ENCODE data around the gene SUMO2. TPM values are rescaled to one million over a fixed set of nuclear protein-coding genes. Genes with fewer than 3 reads are reported as not detected.
"Not testable (repeated sequence)": the region's sequence is repeated elsewhere in the genome, so short reads cannot be mapped to it uniquely, and the experiment has no call there.

Gene SUMO2
- total RNA-seq, 1 donor from 2014 or later: 657 TPM

DNA sequence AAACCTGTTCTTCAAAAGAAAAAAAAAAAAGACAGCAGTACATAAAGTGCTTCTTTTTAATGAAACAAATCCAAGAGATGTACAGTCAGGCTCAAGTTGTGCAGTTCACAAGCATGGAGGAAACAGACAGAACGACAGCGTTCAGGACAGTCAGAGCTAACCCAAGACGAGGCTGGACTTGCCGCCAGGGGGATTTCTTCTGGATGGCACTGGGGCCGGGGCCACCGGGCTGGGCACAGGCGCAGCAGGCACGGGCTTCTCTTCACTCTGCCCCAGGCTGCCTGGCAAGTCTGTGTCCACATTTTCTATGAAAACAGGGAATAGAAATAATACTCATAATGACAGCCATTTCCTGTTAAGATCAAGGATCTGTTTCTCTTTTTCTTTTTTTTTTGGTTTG lies 46.8 kb downstream of the SUMO2 start:
- H3K27ac Mint-ChIP-seq (ENCODE audit: unreplicated experiment): no peak overlapping the region
- H3K36me3 Mint-ChIP-seq (ENCODE audit: low read depth, unreplicated experiment): peaks cover 18% of the 10 kb centered on the region
- no peaks in the 10 kb centered on the region for H3K4me1 Mint-ChIP-seq (ENCODE audit: unreplicated experiment)
- H3K4me3 Mint-ChIP-seq (ENCODE audit: unreplicated experiment): peak overlapping the region; percentile 57
- peaks cover 6% of the 10 kb centered on the region for H3K27me3 Mint-ChIP-seq (ENCODE audit: unreplicated experiment)
- H3K9me3 Mint-ChIP-seq (ENCODE audit: unreplicated experiment): no peaks in the 10 kb centered on the region
- TF ChIP-seq, protein P1, sequence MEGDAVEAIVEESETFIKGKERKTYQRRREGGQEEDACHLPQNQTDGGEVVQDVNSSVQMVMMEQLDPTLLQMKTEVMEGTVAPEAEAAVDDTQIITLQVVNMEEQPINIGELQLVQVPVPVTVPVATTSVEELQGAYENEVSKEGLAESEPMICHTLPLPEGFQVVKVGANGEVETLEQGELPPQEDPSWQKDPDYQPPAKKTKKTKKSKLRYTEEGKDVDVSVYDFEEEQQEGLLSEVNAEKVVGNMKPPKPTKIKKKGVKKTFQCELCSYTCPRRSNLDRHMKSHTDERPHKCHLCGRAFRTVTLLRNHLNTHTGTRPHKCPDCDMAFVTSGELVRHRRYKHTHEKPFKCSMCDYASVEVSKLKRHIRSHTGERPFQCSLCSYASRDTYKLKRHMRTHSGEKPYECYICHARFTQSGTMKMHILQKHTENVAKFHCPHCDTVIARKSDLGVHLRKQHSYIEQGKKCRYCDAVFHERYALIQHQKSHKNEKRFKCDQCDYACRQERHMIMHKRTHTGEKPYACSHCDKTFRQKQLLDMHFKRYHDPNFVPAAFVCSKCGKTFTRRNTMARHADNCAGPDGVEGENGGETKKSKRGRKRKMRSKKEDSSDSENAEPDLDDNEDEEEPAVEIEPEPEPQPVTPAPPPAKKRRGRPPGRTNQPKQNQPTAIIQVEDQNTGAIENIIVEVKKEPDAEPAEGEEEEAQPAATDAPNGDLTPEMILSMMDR (IDR thresholded peaks at IDR 0.05; ENCODE audit: unreplicated experiment): no peak
- DNase-seq (ENCODE audit: low spot score): no peak

GRCh38 chr17:75135452-75135851 lies 47.3 kb downstream of the SUMO2 start:
- H3K36me3 Mint-ChIP-seq (ENCODE audit: low read depth, unreplicated experiment): peaks cover 19% of the 10 kb centered on the region
- H3K27ac Mint-ChIP-seq (ENCODE audit: unreplicated experiment): no peak overlapping the region
- H3K4me3 Mint-ChIP-seq (ENCODE audit: unreplicated experiment): peak overlapping the region; percentile 57
- H3K4me1 Mint-ChIP-seq (ENCODE audit: unreplicated experiment): peaks cover 4% of the 10 kb centered on the region
- peaks cover 6% of the 10 kb centered on the region for H3K27me3 Mint-ChIP-seq (ENCODE audit: unreplicated experiment)
- DNase-seq (ENCODE audit: low spot score): no peak
- no peaks in the 10 kb centered on the region for H3K9me3 Mint-ChIP-seq (ENCODE audit: unreplicated experiment)
- TF ChIP-seq, protein P1 (IDR thresholded peaks at IDR 0.05; ENCODE audit: unreplicated experiment): no peak

- not testable (repeated sequence) for H3K9me3 Mint-ChIP-seq (ENCODE audit: unreplicated experiment); H3K27ac Mint-ChIP-seq (ENCODE audit: unreplicated experiment); H3K4me3 Mint-ChIP-seq (ENCODE audit: unreplicated experiment); DNase-seq (ENCODE audit: low spot score); H3K4me1 Mint-ChIP-seq (ENCODE audit: unreplicated experiment); H3K27me3 Mint-ChIP-seq (ENCODE audit: unreplicated experiment)
- H3K36me3 Mint-ChIP-seq (ENCODE audit: low read depth, unreplicated experiment): peaks cover 16% of the 10 kb centered on the region
Measured at GRCh38 chr17:75133607-75134347, 49.0 kb downstream of the SUMO2 start.

GRCh38 chr17:75133001-75133400 lies 49.8 kb downstream of the SUMO2 start:
- Mint-ChIP-seq H3K27me3 (ENCODE audit: unreplicated experiment) (peaks cover 10% of the 10 kb centered on the region), H3K36me3 (ENCODE audit: low read depth, unreplicated experiment) (peaks cover 20% of the 10 kb centered on the region), H3K27ac (ENCODE audit: unreplicated experiment) (no peak overlapping the region), H3K4me3 (ENCODE audit: unreplicated experiment) (no peak overlapping the region), H3K9me3 (ENCODE audit: unreplicated experiment) (no peaks in the 10 kb centered on the region), H3K4me1 (ENCODE audit: unreplicated experiment) (peaks cover 8% of the 10 kb centered on the region)
- DNase-seq (ENCODE audit: low spot score): no peak
- TF ChIP-seq, protein P1 (IDR thresholded peaks at IDR 0.05; ENCODE audit: unreplicated experiment): no peak

DNA sequence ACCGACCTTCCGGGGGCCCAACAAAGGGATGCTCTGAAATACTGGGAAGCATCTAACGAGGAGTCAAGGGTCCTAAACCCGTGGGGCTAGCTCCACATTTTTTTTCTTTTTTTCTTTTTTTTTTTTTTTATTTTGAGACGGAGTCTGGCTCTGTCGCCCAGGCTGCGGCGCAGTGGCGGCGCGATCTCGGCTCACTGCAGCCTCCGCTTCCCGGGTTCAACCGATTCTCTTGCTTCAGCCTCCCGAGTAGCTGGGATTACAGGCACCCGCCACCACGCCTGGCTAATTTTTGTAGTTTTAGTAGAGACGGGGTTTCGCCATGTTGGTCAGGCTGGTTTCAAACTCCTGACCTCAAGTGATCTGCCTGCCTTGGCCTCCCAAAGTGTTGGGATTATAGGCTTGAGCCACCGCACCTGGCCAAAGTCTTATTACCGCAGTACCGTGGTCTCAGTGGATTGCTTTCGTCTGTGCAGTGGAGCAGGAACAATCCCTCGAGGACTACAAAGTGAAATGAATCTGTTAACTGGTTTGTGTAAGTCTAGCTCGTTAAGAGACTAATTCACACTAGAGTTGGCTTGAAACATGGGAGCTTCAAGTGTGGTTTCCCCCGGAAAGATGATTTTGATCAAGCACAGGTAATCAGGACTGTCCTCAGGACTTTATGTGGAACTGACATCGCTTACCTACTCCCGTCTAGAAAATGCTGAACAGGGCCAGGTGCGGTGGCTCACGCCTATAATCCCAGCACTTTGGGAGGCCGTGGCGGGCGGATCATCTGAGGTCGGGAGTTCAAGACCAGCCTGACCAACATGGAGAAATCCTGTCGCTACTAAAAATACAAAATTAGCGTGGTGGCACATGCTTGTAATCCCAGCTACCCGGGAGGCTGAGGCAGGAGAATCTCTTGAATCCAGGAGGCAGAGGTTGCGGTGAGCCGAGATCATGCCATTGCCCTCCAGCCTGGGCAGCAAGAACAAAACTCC lies 50.5 kb downstream of the SUMO2 start:
- Mint-ChIP-seq H3K4me3 (ENCODE audit: unreplicated experiment) (peak overlapping the region; percentile 71), H3K36me3 (ENCODE audit: low read depth, unreplicated experiment) (peaks cover 20% of the 10 kb centered on the region), H3K27ac (ENCODE audit: unreplicated experiment) (peak overlapping the region; percentile 72)
- not testable (repeated sequence) for H3K9me3 Mint-ChIP-seq (ENCODE audit: unreplicated experiment); H3K4me1 Mint-ChIP-seq (ENCODE audit: unreplicated experiment); DNase-seq (ENCODE audit: low spot score); H3K27me3 Mint-ChIP-seq (ENCODE audit: unreplicated experiment)

Data from endothelial cell (in vitro differentiated cells).